ENCODE results near the gene BEGAIN. TPM values are rescaled to one million over a fixed set of nuclear protein-coding genes. Genes with fewer than 3 reads are reported as not detected.

BEGAIN gene
- polyA plus RNA-seq, 1 donor from 2014 or later = 10.9 TPM

DNA sequence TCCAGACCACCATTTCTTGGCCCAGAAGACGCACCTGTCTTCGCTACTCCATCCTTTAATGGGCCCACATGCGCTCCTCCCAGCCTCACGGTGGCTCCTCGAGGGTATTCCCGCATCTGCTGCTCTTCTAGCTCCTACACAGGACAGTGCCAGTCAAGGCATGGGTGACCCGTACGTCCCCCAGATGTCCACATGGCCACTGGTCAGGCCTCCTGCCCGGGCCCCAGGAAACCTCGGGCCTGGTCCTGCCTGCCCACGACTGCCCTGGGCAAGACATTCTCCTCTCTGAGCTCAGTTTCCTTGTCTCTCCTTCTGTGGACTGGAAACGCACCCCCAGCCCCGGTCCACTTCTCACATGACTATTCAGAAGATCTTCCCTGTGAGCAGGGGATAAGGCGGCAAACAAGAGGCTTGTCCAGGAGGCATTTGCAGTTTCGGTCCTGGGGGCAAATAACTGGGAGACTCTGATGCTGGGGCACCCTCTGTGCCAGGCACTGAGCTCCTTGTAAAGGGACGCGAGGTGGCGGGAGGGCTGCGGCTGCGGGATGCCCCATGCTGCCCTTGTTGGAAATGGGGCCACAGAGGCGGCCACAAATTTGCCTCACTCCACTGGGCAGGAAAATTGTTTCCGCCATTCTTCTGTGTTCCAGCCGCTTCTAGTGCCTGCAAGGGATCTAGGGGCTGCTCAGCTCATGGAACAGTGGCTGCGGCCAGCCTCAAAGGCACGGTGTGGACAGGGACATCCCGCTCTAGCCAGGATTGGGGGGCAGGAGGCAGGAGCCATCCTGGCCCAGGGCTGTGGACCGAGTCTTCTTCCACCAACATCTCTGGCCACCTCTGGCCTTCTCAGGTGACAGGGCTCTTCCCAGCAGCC is 6.8 kb upstream of the BEGAIN start:
- H3K36me3 ChIP-seq (ENCODE audit: insufficient read depth, low read length) = no peaks in the 10 kb centered on the region
- no peaks in the 10 kb centered on the region for H3F3A ChIP-seq (ENCODE audit: insufficient read depth, low read length, poor library complexity, severe bottlenecking)
- no peak for TF ChIP-seq EZH2 (IDR thresholded peaks at IDR 0.05; ENCODE audit: borderline replicate concordance, insufficient read depth, low read length, poor library complexity, severe bottlenecking)
- TF ChIP-seq EP300 (conservative IDR thresholded peaks at IDR 0.05; ENCODE audit: poor library complexity, severe bottlenecking) = no peak
- no peak for TF ChIP-seq MXI1 (conservative IDR thresholded peaks at IDR 0.05; ENCODE audit: poor library complexity, severe bottlenecking)
- no peak for TF ChIP-seq SMC3 (conservative IDR thresholded peaks at IDR 0.05; ENCODE audit: poor library complexity)
- TF ChIP-seq, protein P1, sequence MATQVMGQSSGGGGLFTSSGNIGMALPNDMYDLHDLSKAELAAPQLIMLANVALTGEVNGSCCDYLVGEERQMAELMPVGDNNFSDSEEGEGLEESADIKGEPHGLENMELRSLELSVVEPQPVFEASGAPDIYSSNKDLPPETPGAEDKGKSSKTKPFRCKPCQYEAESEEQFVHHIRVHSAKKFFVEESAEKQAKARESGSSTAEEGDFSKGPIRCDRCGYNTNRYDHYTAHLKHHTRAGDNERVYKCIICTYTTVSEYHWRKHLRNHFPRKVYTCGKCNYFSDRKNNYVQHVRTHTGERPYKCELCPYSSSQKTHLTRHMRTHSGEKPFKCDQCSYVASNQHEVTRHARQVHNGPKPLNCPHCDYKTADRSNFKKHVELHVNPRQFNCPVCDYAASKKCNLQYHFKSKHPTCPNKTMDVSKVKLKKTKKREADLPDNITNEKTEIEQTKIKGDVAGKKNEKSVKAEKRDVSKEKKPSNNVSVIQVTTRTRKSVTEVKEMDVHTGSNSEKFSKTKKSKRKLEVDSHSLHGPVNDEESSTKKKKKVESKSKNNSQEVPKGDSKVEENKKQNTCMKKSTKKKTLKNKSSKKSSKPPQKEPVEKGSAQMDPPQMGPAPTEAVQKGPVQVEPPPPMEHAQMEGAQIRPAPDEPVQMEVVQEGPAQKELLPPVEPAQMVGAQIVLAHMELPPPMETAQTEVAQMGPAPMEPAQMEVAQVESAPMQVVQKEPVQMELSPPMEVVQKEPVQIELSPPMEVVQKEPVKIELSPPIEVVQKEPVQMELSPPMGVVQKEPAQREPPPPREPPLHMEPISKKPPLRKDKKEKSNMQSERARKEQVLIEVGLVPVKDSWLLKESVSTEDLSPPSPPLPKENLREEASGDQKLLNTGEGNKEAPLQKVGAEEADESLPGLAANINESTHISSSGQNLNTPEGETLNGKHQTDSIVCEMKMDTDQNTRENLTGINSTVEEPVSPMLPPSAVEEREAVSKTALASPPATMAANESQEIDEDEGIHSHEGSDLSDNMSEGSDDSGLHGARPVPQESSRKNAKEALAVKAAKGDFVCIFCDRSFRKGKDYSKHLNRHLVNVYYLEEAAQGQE (IDR thresholded peaks at IDR 0.05; ENCODE audit: borderline replicate concordance) = no peak
- TF ChIP-seq TAF1 (IDR thresholded peaks at IDR 0.05; ENCODE audit: low read depth) = no peak
- TF ChIP-seq, protein P2, sequence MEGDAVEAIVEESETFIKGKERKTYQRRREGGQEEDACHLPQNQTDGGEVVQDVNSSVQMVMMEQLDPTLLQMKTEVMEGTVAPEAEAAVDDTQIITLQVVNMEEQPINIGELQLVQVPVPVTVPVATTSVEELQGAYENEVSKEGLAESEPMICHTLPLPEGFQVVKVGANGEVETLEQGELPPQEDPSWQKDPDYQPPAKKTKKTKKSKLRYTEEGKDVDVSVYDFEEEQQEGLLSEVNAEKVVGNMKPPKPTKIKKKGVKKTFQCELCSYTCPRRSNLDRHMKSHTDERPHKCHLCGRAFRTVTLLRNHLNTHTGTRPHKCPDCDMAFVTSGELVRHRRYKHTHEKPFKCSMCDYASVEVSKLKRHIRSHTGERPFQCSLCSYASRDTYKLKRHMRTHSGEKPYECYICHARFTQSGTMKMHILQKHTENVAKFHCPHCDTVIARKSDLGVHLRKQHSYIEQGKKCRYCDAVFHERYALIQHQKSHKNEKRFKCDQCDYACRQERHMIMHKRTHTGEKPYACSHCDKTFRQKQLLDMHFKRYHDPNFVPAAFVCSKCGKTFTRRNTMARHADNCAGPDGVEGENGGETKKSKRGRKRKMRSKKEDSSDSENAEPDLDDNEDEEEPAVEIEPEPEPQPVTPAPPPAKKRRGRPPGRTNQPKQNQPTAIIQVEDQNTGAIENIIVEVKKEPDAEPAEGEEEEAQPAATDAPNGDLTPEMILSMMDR (IDR thresholded peaks at IDR 0.05; ENCODE audit: poor library complexity, severe bottlenecking) = no peak
- no peak overlapping the region for H3K4me2 ChIP-seq (ENCODE audit: low read length)
- H4K20me1 ChIP-seq (ENCODE audit: insufficient read depth) = no peaks in the 10 kb centered on the region
- no peaks in the 10 kb centered on the region for H3K9me2 ChIP-seq (ENCODE audit: insufficient read depth, low read length)
- no peaks in the 10 kb centered on the region for H3K27me3 ChIP-seq (ENCODE audit: insufficient read depth, low read depth, low read length)
- no peak overlapping the region for H3K27ac ChIP-seq (ENCODE audit: low read length)
- no peak overlapping the region for H2AFZ ChIP-seq (ENCODE audit: low read depth, low read length)
- H3K79me2 ChIP-seq (replicated peaks; ENCODE audit: insufficient read depth, low read length) = no peaks in the 10 kb centered on the region
- H3K9ac ChIP-seq (ENCODE audit: low read length) = no peak overlapping the region
- H3K4me3 ChIP-seq (ENCODE audit: low read length) = no peak overlapping the region
- H3K9me3 ChIP-seq (ENCODE audit: low read length) = no peaks in the 10 kb centered on the region

DNA sequence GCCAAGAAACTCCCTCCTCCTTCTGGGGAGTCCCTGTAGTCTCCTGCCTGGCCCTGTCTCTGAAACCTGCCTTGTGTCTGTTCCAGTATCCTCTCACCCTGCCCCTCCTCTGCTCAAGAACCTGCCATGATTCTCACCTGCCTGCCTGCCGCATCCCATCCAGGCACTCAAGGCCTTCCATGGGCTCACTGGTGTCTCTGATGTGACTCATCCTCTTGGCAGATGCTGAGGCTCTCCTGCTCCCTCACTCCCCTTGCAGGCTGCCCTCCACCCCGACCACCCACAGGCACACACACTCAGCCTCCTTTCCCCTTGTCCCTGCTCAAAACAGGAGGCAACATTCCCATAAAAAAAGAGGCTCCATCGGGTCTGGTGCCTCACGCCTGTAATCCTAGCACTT is 5.8 kb upstream of the BEGAIN start:
- H3K27me3 ChIP-seq (ENCODE audit: insufficient read depth, low read depth, low read length) = no peaks in the 10 kb centered on the region
- H3K36me3 ChIP-seq (ENCODE audit: insufficient read depth, low read length) = no peaks in the 10 kb centered on the region
- no peak overlapping the region for H3K4me2 ChIP-seq (ENCODE audit: low read length)
- H3K4me3 ChIP-seq (ENCODE audit: low read length) = no peak overlapping the region
- H3K9me2 ChIP-seq (ENCODE audit: insufficient read depth, low read length) = no peaks in the 10 kb centered on the region
- H3K27ac ChIP-seq (ENCODE audit: low read length) = no peak overlapping the region
- no peak for TF ChIP-seq TAF1 (IDR thresholded peaks at IDR 0.05; ENCODE audit: low read depth)
- no peak for TF ChIP-seq EZH2 (IDR thresholded peaks at IDR 0.05; ENCODE audit: borderline replicate concordance, insufficient read depth, low read length, poor library complexity, severe bottlenecking)
- TF ChIP-seq, protein P2 (IDR thresholded peaks at IDR 0.05; ENCODE audit: poor library complexity, severe bottlenecking) = no peak
- TF ChIP-seq MXI1 (conservative IDR thresholded peaks at IDR 0.05; ENCODE audit: poor library complexity, severe bottlenecking) = no peak
- no peak for TF ChIP-seq POLR2AphosphoS5 (IDR thresholded peaks at IDR 0.05)
- TF ChIP-seq SMC3 (conservative IDR thresholded peaks at IDR 0.05; ENCODE audit: poor library complexity) = no peak
- no peak for TF ChIP-seq EP300 (conservative IDR thresholded peaks at IDR 0.05; ENCODE audit: poor library complexity, severe bottlenecking)
- TF ChIP-seq, protein P1 (IDR thresholded peaks at IDR 0.05; ENCODE audit: borderline replicate concordance) = no peak
- TF ChIP-seq RAD21 (conservative IDR thresholded peaks at IDR 0.05) = no peak
- no peak overlapping the region for H3K9ac ChIP-seq (ENCODE audit: low read length)
- no peaks in the 10 kb centered on the region for H4K20me1 ChIP-seq (ENCODE audit: insufficient read depth)
- no peaks in the 10 kb centered on the region for H3K9me3 ChIP-seq (ENCODE audit: low read length)
- no peak overlapping the region for H2AFZ ChIP-seq (ENCODE audit: low read depth, low read length)
- H3F3A ChIP-seq (ENCODE audit: insufficient read depth, low read length, poor library complexity, severe bottlenecking) = no peaks in the 10 kb centered on the region
- H3K79me2 ChIP-seq (replicated peaks; ENCODE audit: insufficient read depth, low read length) = no peaks in the 10 kb centered on the region
